ENCODE data around the gene PUSL1. TPM values are rescaled to one million over a fixed set of nuclear protein-coding genes. Genes with fewer than 3 reads are reported as not detected.

PUSL1 gene
- total and polyA plus RNA-seq, 2 experiments from 2014 or later: 41.5 to 55.8 TPM

DNA sequence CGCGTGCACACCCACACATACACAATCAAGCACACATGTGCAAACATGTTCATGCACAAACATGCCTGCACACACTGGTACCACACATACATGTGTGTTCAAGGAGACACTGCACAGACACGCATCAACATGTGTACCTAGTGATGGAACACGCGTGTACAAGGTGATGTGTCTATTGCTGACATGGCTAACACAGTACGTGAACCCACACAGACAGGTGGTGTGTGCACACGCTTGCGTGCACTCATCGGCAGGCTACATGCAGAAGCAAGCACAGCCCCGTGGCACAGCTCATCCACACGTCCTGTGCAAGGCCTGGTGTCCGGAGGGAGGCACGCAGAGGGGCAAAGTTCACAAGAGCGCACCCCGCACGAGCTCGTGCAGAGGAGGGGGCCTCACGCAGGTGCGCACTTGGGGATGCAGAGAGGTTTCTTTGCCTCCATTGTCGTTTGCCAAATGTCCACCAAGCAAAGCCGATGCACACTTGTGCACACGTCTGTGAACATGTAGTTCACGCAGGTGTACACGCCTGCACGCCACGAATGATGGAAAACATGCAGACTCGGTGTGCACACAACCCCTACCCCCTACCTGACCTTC is 1.6 kb upstream of the PUSL1 start:
- peaks cover 7% of the 10 kb centered on the region; the same call in 1 of the 2 replicates for H3K4me1 ChIP-seq (ENCODE audit: insufficient read depth)

DNA sequence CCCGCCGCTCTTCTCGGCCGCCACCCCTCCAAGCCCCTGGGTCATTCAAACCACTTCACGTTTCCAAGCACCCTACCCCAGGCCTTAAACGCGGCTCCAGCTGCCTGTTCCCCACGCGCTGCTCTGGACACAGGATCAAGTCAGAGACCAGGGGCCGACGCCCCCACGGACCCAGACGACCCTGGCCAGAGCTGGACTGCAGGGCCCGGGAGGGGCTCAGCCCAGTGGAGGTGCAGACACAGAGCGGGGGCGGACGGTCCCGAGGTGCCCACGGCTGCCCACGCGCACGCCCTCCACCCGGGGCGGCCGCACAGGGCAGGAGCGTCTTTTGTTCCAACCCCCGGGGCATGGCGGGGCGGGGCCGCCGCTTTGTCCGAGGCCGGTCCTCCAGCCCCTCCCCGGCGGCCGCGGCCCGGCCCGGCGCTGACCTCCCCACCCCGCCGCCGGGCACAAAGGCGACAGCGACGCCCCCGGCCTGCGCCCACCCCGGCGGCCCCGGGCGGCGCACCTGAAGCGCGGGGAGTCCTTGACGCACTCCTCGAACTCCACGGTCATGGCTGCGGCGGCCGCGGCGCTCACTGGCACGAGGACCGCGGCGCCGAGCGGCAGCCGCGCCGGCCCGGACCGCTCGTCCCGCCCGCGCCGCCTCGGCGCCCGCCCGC is 1.0 kb upstream of the PUSL1 start:
- Mint-ChIP-seq H3K4me1 (peaks cover 20% of the 10 kb centered on the region; the same call in 2 of the 3 replicates), H3K9me3 (no peaks in the 10 kb centered on the region), H3K36me3 (ENCODE audit: low read depth) (peaks cover 6% of the 10 kb centered on the region), H3K27ac (no peak overlapping the region), H3K27me3 (ENCODE audit: insufficient read depth, low read depth, poor library complexity) (peaks cover 20% of the 10 kb centered on the region), H3K4me3 (peak overlapping the region; percentile 80)
- H3K4me1 ChIP-seq (ENCODE audit: insufficient read depth): peaks cover 7% of the 10 kb centered on the region; the same call in 1 of the 2 replicates
- ATAC-seq (no peak), DNase-seq (ENCODE audit: low spot score) (no peak)
- H3K4me3 ChIP-seq: peak overlapping the region; percentile 90
- H4K20me1 ChIP-seq (replicated peaks; ENCODE audit: insufficient read depth): no peaks in the 10 kb centered on the region; the same call in 1 of the 2 replicates
- no peaks in the 10 kb centered on the region for H3K9me2 ChIP-seq (ENCODE audit: insufficient read depth)
- H3K79me2 ChIP-seq (replicated peaks; ENCODE audit: insufficient read depth): peaks cover 5% of the 10 kb centered on the region; the same call in 1 of the 2 replicates
- no peak overlapping the region for H2AFZ ChIP-seq
- peak overlapping the region; percentile 87 for H3K4me2 ChIP-seq
- H3K27me3 ChIP-seq (ENCODE audit: insufficient read depth): no peaks in the 10 kb centered on the region
- no peak for TF ChIP-seq CREB1 (CRISPR knock-in tag; IDR thresholded peaks at IDR 0.05; ENCODE audit: low read depth)
- TF ChIP-seq, protein P1, sequence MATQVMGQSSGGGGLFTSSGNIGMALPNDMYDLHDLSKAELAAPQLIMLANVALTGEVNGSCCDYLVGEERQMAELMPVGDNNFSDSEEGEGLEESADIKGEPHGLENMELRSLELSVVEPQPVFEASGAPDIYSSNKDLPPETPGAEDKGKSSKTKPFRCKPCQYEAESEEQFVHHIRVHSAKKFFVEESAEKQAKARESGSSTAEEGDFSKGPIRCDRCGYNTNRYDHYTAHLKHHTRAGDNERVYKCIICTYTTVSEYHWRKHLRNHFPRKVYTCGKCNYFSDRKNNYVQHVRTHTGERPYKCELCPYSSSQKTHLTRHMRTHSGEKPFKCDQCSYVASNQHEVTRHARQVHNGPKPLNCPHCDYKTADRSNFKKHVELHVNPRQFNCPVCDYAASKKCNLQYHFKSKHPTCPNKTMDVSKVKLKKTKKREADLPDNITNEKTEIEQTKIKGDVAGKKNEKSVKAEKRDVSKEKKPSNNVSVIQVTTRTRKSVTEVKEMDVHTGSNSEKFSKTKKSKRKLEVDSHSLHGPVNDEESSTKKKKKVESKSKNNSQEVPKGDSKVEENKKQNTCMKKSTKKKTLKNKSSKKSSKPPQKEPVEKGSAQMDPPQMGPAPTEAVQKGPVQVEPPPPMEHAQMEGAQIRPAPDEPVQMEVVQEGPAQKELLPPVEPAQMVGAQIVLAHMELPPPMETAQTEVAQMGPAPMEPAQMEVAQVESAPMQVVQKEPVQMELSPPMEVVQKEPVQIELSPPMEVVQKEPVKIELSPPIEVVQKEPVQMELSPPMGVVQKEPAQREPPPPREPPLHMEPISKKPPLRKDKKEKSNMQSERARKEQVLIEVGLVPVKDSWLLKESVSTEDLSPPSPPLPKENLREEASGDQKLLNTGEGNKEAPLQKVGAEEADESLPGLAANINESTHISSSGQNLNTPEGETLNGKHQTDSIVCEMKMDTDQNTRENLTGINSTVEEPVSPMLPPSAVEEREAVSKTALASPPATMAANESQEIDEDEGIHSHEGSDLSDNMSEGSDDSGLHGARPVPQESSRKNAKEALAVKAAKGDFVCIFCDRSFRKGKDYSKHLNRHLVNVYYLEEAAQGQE (IDR thresholded peaks at IDR 0.05; ENCODE audit: unreplicated experiment): no peak
- no peak for TF ChIP-seq EZH2phosphoT487 (IDR thresholded peaks at IDR 0.05; ENCODE audit: unreplicated experiment)
- TF ChIP-seq, protein P2, sequence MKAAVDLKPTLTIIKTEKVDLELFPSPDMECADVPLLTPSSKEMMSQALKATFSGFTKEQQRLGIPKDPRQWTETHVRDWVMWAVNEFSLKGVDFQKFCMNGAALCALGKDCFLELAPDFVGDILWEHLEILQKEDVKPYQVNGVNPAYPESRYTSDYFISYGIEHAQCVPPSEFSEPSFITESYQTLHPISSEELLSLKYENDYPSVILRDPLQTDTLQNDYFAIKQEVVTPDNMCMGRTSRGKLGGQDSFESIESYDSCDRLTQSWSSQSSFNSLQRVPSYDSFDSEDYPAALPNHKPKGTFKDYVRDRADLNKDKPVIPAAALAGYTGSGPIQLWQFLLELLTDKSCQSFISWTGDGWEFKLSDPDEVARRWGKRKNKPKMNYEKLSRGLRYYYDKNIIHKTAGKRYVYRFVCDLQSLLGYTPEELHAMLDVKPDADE (IDR thresholded peaks at IDR 0.05): no peak
- TF ChIP-seq ZNF331 (CRISPR knock-in tag; IDR thresholded peaks at IDR 0.05; ENCODE audit: low read depth): no peak
- TF ChIP-seq NANOG (IDR thresholded peaks at IDR 0.05; ENCODE audit: borderline replicate concordance): no peak
- no peaks in the 10 kb centered on the region for H3K36me3 ChIP-seq (ENCODE audit: insufficient read depth)
- peaks cover 8% of the 10 kb centered on the region; the same call in 1 of the 2 replicates for H3F3A ChIP-seq (replicated peaks; ENCODE audit: low read depth)
- no peak overlapping the region for H3K27ac ChIP-seq (ENCODE audit: low read depth)

More for the DNA sequence above, 1.6 kb upstream of the PUSL1 start:
- Histone ChIP-seq H2AFZ (no peak overlapping the region), H3K9me2 (ENCODE audit: insufficient read depth) (no peaks in the 10 kb centered on the region), H3K27me3 (ENCODE audit: insufficient read depth) (no peaks in the 10 kb centered on the region), H3K79me2 (replicated peaks; ENCODE audit: insufficient read depth) (peaks cover 5% of the 10 kb centered on the region; the same call in 1 of the 2 replicates), H3K36me3 (ENCODE audit: insufficient read depth) (no peaks in the 10 kb centered on the region), H3F3A (replicated peaks; ENCODE audit: low read depth) (peaks cover 8% of the 10 kb centered on the region; the same call in 1 of the 2 replicates), H3K27ac (ENCODE audit: low read depth) (no peak overlapping the region), H3K4me3 (peak overlapping the region; percentile 90), H4K20me1 (replicated peaks; ENCODE audit: insufficient read depth) (no peaks in the 10 kb centered on the region; the same call in 1 of the 2 replicates), H3K4me2 (peak overlapping the region; percentile 87)
- H3K4me1 Mint-ChIP-seq: peaks cover 20% of the 10 kb centered on the region; the same call in 2 of the 3 replicates
- no peak overlapping the region for H3K27ac Mint-ChIP-seq
- TF ChIP-seq EZH2phosphoT487 (IDR thresholded peaks at IDR 0.05; ENCODE audit: unreplicated experiment): no peak
- TF ChIP-seq ZNF331 (CRISPR knock-in tag; IDR thresholded peaks at IDR 0.05; ENCODE audit: low read depth): no peak
- TF ChIP-seq EZH2 (IDR thresholded peaks at IDR 0.05; ENCODE audit: low read depth, unreplicated experiment): no peak
- H3K36me3 Mint-ChIP-seq (ENCODE audit: low read depth): peaks cover 6% of the 10 kb centered on the region
- H3K27me3 Mint-ChIP-seq (ENCODE audit: insufficient read depth, low read depth, poor library complexity): peaks cover 20% of the 10 kb centered on the region
- DNase-seq (ENCODE audit: low spot score) (no peak), ATAC-seq (no peak)
- no peaks in the 10 kb centered on the region for H3K9me3 Mint-ChIP-seq
- H3K4me3 Mint-ChIP-seq: peak overlapping the region; percentile 80

All from GM23338 (cell line).